AG08395 (cell line): ENCODE data around the gene AFDN.
"Not testable (repeated sequence)": the region's sequence is repeated elsewhere in the genome, so short reads cannot be mapped to it uniquely, and the experiment has no call there.

ENCODE experiments used
- DNase-seq: peaks from one replicate; pipeline ENCODE4 v3.0.0; 2012; ENCODE audit warnings: mixed read lengths, low spot score

Gene AFDN

GRCh38 chr6:168000198-168001028 lies 173.7 kb downstream of the AFDN start:
- DNase-seq, result no peak

GRCh38 chr6:168001029-168001332 lies 174.3 kb downstream of the AFDN start:
- no peak for DNase-seq

- not testable (repeated sequence) for DNase-seq
Measured at GRCh38 chr6:168001514-168001913, 174.8 kb downstream of the AFDN start.

GRCh38 chr6:168002804-168003203 lies 176.1 kb downstream of the AFDN start:
- no peak for DNase-seq

- no peak for DNase-seq
Measured at GRCh38 chr6:168004023-168004422, 177.3 kb downstream of the AFDN start.

- DNase-seq, result no peak
Measured at GRCh38 chr6:168004945-168005344, 178.2 kb downstream of the AFDN start.

- no peak for DNase-seq
Measured at GRCh38 chr6:168005796-168006195, 179.1 kb downstream of the AFDN start.

- peak; percentile 87 for DNase-seq
Measured at GRCh38 chr6:168007592-168008338, 181.1 kb downstream of the AFDN start.

- no peak for DNase-seq
Measured at GRCh38 chr6:168009331-168009730, 182.6 kb downstream of the AFDN start.

- no peak for DNase-seq
Measured at GRCh38 chr6:168011291-168011690, 184.6 kb downstream of the AFDN start.

- no peak for DNase-seq
Measured at GRCh38 chr6:168012431-168013249, 185.9 kb downstream of the AFDN start.

- DNase-seq, result no peak
Measured at GRCh38 chr6:168013250-168013915, 186.7 kb downstream of the AFDN start.

GRCh38 chr6:168014428-168014827 lies 187.7 kb downstream of the AFDN start:
- no peak for DNase-seq

- DNase-seq, result no peak
Measured at GRCh38 chr6:168015009-168015408, 188.3 kb downstream of the AFDN start.

- no peak for DNase-seq
Measured at GRCh38 chr6:168015482-168016175, 188.9 kb downstream of the AFDN start.

GRCh38 chr6:168016176-168016620 lies 189.5 kb downstream of the AFDN start:
- DNase-seq, result no peak

- peak; percentile 7 for DNase-seq
Measured at GRCh38 chr6:168016721-168017525, 190.2 kb downstream of the AFDN start.

GRCh38 chr6:168017629-168018028 lies 190.9 kb downstream of the AFDN start:
- DNase-seq, result no peak

- no peak for DNase-seq
Measured at GRCh38 chr6:168018664-168019063, 192.0 kb downstream of the AFDN start.

- DNase-seq, result no peak
Measured at GRCh38 chr6:168020242-168020641, 193.5 kb downstream of the AFDN start.

GRCh38 chr6:168021581-168021980 lies 194.9 kb downstream of the AFDN start:
- DNase-seq, result no peak
